Fibroblast of skin of left biceps (primary cell): ENCODE measurements around the gene C3orf70.

Experiments used
- DNase-seq, 2 experiments: peaks; one replicate each; pipeline ENCODE4 v3.0.0-alpha.2; 2013; ENCODE audit warnings: low read depth in 2 of 2

C3orf70 gene

DNA sequence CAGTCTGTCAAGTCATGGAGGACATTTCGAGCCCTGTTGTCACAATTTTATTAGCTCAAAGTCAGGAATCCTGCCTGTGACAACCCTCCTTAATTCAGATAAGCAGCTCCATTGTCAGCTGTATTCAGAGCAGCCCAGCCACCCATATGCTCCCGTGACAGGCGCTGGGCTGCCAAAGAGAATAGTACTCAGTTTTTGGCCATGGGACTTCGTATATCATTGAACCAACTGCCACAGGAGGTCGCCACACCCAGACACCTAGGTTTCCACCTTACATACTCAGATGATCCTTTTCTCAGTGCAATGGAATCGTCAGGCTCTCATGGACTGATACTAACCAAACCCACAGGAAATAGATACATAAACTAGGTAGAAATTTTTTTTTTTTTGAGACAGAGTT is 100.2 kb downstream of the C3orf70 start:
- DNase-seq, result no peak

DNA sequence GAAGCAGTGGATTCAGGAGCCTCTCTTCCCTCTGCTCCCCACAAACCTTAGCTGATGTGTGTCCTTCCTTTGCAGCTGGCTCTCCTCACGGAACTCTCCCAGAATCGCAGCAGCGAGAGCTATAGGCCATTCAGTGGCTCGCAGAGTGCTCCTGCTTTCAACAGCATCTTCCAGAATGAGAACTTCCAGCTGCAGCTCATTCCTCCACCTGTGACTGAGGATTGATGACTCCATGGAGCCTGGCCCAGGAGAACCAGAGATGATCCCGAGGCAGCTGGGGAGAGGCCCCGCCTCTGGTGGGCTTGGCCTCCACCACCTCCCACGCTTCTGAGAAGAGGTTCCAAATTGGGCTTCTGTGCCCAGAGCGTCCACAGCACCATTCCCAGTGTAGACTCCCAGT is 101.1 kb downstream of the C3orf70 start:
- DNase-seq, result no peak

DNA sequence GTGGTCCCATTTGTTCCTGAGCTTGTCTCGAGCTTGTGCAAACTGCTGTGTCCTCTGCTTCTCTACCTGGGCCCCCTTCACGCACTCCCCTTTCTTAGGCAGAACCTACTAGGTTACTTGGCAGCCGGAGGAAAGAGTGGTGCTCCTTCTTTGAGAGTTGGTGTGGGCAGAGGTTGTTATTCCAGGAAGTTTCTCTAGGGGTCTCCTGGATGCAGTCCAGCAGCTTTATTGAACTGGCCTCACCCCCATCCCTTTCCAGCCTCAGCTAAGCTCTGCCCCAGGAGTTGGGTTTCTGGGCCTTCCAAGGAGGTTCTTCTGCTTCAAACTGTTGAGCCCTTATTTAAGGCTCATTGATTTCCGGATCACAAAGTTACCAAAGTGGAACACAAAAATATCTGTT is 103.2 kb downstream of the C3orf70 start:
- DNase-seq, result no peak

GRCh38 chr3:185046603-185047002 is 106.3 kb downstream of the C3orf70 start:
- DNase-seq, result no peak

- DNase-seq, result no peak
Measured at GRCh38 chr3:185046164-185046515, 106.7 kb downstream of the C3orf70 start.

GRCh38 chr3:185042312-185043050 is 110.4 kb downstream of the C3orf70 start:
- DNase-seq, result no peak

DNA sequence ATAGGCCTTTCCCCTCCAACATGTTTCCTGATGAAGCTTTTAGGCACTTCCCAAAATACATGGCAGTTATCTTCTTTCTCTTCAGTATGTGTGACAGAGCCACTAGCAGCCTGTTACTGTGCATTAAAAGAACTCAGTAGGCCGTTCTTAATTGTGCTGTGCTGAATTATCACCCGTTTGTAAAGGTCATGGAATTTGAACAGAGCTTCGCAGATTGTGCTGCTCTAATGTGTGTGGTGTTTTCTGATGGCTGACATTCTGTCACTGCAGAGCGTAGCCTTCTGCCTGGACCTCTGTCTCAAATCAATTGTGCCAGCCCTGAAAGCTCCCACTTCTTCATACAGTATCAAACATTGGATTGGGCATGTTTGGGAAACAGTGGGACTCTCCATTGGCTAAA is 111.3 kb downstream of the C3orf70 start:
- DNase-seq, result no peak

- no peak for DNase-seq
Measured at GRCh38 chr3:185040425-185040824, 112.4 kb downstream of the C3orf70 start.

GRCh38 chr3:185037801-185038200 is 115.1 kb downstream of the C3orf70 start:
- no peak for DNase-seq

- DNase-seq, result no peak
Measured at GRCh38 chr3:185030951-185031350, 121.9 kb downstream of the C3orf70 start.

GRCh38 chr3:185030399-185030798 is 122.5 kb downstream of the C3orf70 start:
- no peak for DNase-seq

DNA sequence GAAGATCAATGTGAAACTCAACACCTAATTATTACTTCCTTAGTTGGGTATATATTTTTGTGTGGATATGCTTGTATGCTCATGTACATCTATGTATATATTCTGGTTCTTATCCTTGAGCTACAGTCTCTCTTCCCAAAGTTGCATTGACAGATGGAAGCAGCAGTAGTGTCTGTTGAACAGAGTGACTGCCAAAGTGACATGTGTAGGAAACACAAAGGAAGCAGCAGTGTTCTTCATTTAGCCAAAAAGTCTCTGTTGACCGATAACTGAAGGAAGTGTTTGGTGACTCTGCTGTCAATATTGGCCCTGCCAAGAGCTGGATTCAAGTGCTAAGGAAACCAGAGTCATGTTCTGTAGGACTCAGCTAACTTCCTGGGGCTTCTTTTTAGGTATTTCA is 123.8 kb downstream of the C3orf70 start:
- no peak for DNase-seq

DNA sequence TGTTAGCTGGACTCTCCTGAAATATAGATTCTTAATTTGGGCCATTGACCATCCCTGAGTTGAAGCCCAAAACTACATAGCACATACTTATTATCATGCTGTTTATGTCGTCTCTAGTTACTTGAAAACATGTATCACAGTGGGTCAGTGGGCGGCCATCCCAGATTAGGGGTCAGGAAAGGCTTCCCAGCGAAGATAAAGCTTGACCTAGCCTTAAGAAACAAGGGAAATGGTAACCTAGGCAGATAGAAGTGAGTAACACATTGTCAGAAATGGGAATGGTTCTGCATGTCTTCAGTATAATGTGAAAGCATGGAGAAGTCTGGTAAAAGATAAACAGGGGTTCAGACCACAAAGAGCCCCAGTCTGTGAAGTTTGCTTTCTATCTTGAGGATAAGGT is 124.7 kb downstream of the C3orf70 start:
- no peak for DNase-seq
